Smooth muscle cell (in vitro differentiated cells): Measurements from ENCODE around the gene CKAP5. TPM values are rescaled to one million over a fixed set of nuclear protein-coding genes. Genes with fewer than 3 reads are reported as not detected.

ENCODE experiments used
- DNase-seq: peaks from one replicate; lab custom pipeline; 2025; ENCODE audit not compliant: unreplicated experiment; lab: John Stamatoyannopoulos, UW
- H2AFZ ChIP-seq: fragments of 200-600 bp; sonication (generic); 2 replicates; pipeline ENCODE4 v1.6.0; 2016; ENCODE audit warnings: antibody characterized with exemption, low read depth, mild to moderate bottlenecking
- H3F3A ChIP-seq: fragments of 200-600 bp; sonication (generic); 2 replicates; pipeline ENCODE4 v1.6.0; 2017; ENCODE audit warnings: antibody characterized with exemption, low read depth
- H3K27ac ChIP-seq: fragments of 200-600 bp; sonication (generic); 2 replicates; pipeline ENCODE4 v1.5.1; 2016; ENCODE audit warnings: low read depth, mild to moderate bottlenecking
- H3K27me3 ChIP-seq: fragments of 200-600 bp; sonication (generic); 2 replicates; pipeline ENCODE4 v1.6.1; 2016; ENCODE audit warnings: low read depth, mild to moderate bottlenecking
- H3K36me3 ChIP-seq: fragments of 200-600 bp; sonication (generic); 2 replicates; pipeline ENCODE4 v1.5.1; 2016; ENCODE audit warnings: low read depth
- H3K4me1 ChIP-seq: fragments of 200-600 bp; sonication (generic); 2 replicates; pipeline ENCODE4 v1.5.1; 2016; ENCODE audit warnings: low read depth
- H3K4me2 ChIP-seq: fragments of 200-600 bp; sonication (generic); 2 replicates; pipeline ENCODE4 v1.6.0; 2016; ENCODE audit warnings: mild to moderate bottlenecking
- H3K4me3 ChIP-seq: fragments of 200-600 bp; sonication (generic); 2 replicates; pipeline ENCODE4 v1.5.1; 2016; ENCODE audit warnings: mild to moderate bottlenecking
- H3K79me2 ChIP-seq: fragments of 200-600 bp; sonication (generic); 2 replicates; pipeline ENCODE4 v1.6.0; 2016; ENCODE audit warnings: low read depth, mild to moderate bottlenecking
- H3K9ac ChIP-seq: fragments of 200-600 bp; sonication (generic); 2 replicates; pipeline ENCODE4 v1.6.0; 2016; ENCODE audit warnings: low read depth
- H3K9me3 ChIP-seq: fragments of 200-600 bp; sonication (generic); replicated peaks from 2 replicates; pipeline ENCODE4 v1.5.1; 2016; ENCODE audit warnings: low read depth
- H4K20me1 ChIP-seq: fragments of 200-600 bp; sonication (generic); 2 replicates; pipeline ENCODE4 v1.6.0; 2016; ENCODE audit warnings: low read depth
- CTCF ChIP-seq: fragments of 200-600 bp; sonication (generic); IDR thresholded peaks from 2 replicates; pipeline ENCODE4 v1.5.1; 2017; ENCODE audit warnings: borderline replicate concordance, mild to moderate bottlenecking, antibody characterized with exemption; ENCODE audit not compliant: insufficient read depth, poor library complexity, severe bottlenecking
- WGBS: methylation state at CpG from one replicate; pipeline ENCODE4 v1.1.7; 2016; ENCODE audit warnings: low lambda C conversion rate; 5-methylcytosine and 5-hydroxymethylcytosine counted together
- polyA plus RNA-seq: library from polyadenylated mRNA; unstranded; fragments of >200 nt; fragmentation: Nextera tagmentation; extraction: Ambion mirVana; gene quantifications from 2 replicates; pipeline ENCODE4 v1.2.1, GENCODE V29; 2016
- total RNA-seq: library from RNA; depleted of rRNA; stranded (reverse); fragments of >200 nt; gene quantifications from 2 replicates; pipeline ENCODE4 v1.2.3, GENCODE V29; 2014

Gene CKAP5
- total and polyA plus RNA-seq, 2 experiments from 2014 or later: 24.5 to 57.0 TPM

DNA sequence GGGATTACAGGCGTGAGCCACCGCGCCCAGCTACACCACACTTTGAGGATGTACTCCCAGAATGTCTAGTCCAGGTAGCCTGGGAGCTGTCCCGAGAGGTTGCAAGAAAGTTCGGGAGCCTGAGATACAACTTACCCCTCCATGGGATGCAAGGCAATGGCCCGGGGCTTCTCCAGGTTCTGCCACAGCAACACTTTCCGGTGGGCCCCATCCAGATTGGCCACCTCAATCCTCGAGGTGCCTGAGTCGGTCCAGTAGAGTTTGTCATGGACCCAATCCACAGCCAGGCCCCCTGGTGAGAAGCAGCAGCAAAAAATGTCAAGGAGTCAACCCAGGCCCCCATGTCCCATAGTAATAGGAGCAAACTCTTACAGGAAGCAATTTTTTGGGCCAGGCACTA is 46.8 kb upstream of the CKAP5 start:
- TF ChIP-seq CTCF: no peak
- no peaks in the 10 kb centered on the region for H3K9me3 ChIP-seq
- no peak overlapping the region for H3K4me3 ChIP-seq
- no peaks in the 10 kb centered on the region for H4K20me1 ChIP-seq
- no peaks in the 10 kb centered on the region for H3K4me1 ChIP-seq
- no peak overlapping the region for H2AFZ ChIP-seq
- 98% methylated on average over 9 of the region's 9 CpGs for WGBS
- H3K27me3 ChIP-seq: no peaks in the 10 kb centered on the region
- H3F3A ChIP-seq: peaks cover 4% of the 10 kb centered on the region
- no peak overlapping the region for H3K4me2 ChIP-seq
- H3K27ac ChIP-seq: no peak overlapping the region
- no peak overlapping the region for H3K9ac ChIP-seq
- no peaks in the 10 kb centered on the region for H3K79me2 ChIP-seq
- no peaks in the 10 kb centered on the region for H3K36me3 ChIP-seq
- no peak for DNase-seq

- Histone ChIP-seq H3K27me3 (no peaks in the 10 kb centered on the region), H2AFZ (no peak overlapping the region), H3K4me3 (no peak overlapping the region), H3F3A (peaks cover 4% of the 10 kb centered on the region), H3K27ac (no peak overlapping the region), H3K36me3 (no peaks in the 10 kb centered on the region), H3K4me1 (no peaks in the 10 kb centered on the region), H3K9ac (no peak overlapping the region), H3K79me2 (no peaks in the 10 kb centered on the region), H3K4me2 (no peak overlapping the region), H4K20me1 (no peaks in the 10 kb centered on the region), H3K9me3 (no peaks in the 10 kb centered on the region)
- no peak for DNase-seq
- 98% methylated on average over 2 of the region's 2 CpGs for WGBS
- no peak for TF ChIP-seq CTCF
Measured at GRCh38 chr11:46892109-46892508, 46.0 kb upstream of the CKAP5 start.

DNA sequence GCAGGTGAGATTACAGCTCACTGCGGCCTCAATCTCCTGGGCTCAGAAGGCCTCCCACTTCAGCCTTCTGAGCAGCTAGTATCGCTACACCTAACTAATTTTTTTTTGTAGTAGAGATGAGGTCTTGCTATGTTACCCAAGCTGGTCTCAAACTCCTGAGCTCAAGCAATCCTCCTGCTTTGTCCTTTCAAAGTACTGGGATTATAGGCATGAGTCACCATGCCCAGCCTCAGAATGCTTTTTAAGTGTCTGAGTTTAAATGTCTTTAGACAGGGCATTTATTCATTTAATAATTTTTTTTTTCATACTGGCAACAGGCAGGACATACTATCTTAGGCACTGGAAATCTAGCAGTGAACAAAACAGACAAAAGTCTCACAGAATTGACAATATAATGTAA is 44.6 kb upstream of the CKAP5 start:
- Histone ChIP-seq H4K20me1 (no peaks in the 10 kb centered on the region), H3K27me3 (no peaks in the 10 kb centered on the region), H3F3A (peaks cover 4% of the 10 kb centered on the region), H3K4me2 (no peak overlapping the region), H3K9ac (no peak overlapping the region), H3K36me3 (no peaks in the 10 kb centered on the region), H3K79me2 (no peaks in the 10 kb centered on the region), H2AFZ (no peak overlapping the region), H3K27ac (peak overlapping the region; percentile 12), H3K4me1 (no peaks in the 10 kb centered on the region), H3K4me3 (no peak overlapping the region), H3K9me3 (no peaks in the 10 kb centered on the region)
- no peak for TF ChIP-seq CTCF
- DNase-seq: no peak
- 76% methylated on average over 2 of the region's 2 CpGs for WGBS

DNA sequence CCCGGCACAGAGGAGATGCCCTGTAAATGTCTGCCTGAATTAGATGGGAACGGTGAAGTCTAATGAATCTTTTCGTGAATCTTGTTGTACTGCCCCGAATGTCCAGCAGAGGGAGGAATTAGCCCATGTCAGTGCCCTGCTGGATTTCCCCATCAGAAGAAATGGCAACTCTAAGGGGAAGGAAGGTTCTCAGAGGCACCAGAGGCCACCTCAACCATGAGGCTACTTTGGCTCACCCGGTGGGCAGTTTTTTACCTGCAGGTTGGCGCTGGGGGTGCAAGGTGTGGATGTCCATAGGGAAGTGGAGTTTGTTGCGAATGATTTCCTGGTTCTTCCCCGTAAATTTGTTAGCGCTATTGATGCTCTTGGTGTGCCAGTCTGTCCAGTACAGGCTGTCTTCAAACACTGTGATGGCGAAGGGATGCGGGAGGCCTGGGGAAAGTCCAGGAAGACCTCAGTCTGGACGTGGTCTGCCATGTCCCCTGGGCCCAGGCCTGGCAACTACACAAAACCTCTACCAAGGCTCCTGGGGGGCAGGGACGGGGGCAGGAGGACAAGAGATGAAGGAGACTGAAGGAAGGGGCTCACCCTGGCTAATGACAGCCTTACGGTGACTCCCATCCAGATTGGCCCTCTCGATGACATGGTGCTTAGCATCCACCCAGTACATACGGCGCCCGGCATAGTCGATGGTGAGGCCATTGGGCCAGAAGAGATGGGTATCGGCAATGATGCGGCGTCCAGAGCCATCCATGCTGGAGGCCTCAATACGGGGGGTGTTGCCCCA is 43.8 kb upstream of the CKAP5 start:
- Histone ChIP-seq H3K27ac (no peak overlapping the region), H4K20me1 (no peaks in the 10 kb centered on the region), H3K79me2 (no peaks in the 10 kb centered on the region), H3K9ac (no peak overlapping the region), H3F3A (peaks cover 4% of the 10 kb centered on the region), H3K4me2 (no peak overlapping the region), H3K9me3 (no peaks in the 10 kb centered on the region), H3K4me1 (no peaks in the 10 kb centered on the region), H2AFZ (no peak overlapping the region), H3K36me3 (no peaks in the 10 kb centered on the region), H3K4me3 (no peak overlapping the region), H3K27me3 (no peaks in the 10 kb centered on the region)
- peak; percentile 10 for DNase-seq
- peak; percentile 82 for TF ChIP-seq CTCF
- WGBS: 76% methylated on average over 23 of the region's 23 CpGs
